ENCODE data around the gene TPST2. TPM values are rescaled to one million over a fixed set of nuclear protein-coding genes. Genes with fewer than 3 reads are reported as not detected.

The TPST2 gene
- total RNA-seq, 2 donors from 2014 or later = 37.7 to 82.3 TPM

GRCh38 chr22:26602127-26602526 lies 12.2 kb upstream of the TPST2 start:
- H3K27me3 ChIP-seq (replicated peaks; ENCODE audit: insufficient read depth) = no peaks in the 10 kb centered on the region
- no peak overlapping the region for H3K4me3 ChIP-seq
- H3K36me3 ChIP-seq = no peaks in the 10 kb centered on the region
- TF ChIP-seq, protein P1, sequence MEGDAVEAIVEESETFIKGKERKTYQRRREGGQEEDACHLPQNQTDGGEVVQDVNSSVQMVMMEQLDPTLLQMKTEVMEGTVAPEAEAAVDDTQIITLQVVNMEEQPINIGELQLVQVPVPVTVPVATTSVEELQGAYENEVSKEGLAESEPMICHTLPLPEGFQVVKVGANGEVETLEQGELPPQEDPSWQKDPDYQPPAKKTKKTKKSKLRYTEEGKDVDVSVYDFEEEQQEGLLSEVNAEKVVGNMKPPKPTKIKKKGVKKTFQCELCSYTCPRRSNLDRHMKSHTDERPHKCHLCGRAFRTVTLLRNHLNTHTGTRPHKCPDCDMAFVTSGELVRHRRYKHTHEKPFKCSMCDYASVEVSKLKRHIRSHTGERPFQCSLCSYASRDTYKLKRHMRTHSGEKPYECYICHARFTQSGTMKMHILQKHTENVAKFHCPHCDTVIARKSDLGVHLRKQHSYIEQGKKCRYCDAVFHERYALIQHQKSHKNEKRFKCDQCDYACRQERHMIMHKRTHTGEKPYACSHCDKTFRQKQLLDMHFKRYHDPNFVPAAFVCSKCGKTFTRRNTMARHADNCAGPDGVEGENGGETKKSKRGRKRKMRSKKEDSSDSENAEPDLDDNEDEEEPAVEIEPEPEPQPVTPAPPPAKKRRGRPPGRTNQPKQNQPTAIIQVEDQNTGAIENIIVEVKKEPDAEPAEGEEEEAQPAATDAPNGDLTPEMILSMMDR (IDR thresholded peaks at IDR 0.05) = no peak
- ATAC-seq (ENCODE audit: insufficient number of reproducible peaks, low FRiP score, low read depth) (no peak), DNase-seq (ENCODE audit: low spot score) (no peak)
- H3K4me1 ChIP-seq (ENCODE audit: control insufficient read depth in 1 of 2, low read depth in 2 of 2) = no peaks in the 10 kb centered on the region
- H3K27ac ChIP-seq = no peak overlapping the region
- no peaks in the 10 kb centered on the region for H3K9me3 ChIP-seq

- DNase-seq (ENCODE audit: low spot score) (no peak), ATAC-seq (ENCODE audit: insufficient number of reproducible peaks, low FRiP score, low read depth) (no peak)
- Histone ChIP-seq H3K27me3 (replicated peaks; ENCODE audit: insufficient read depth) (no peaks in the 10 kb centered on the region), H3K9me3 (no peaks in the 10 kb centered on the region), H3K4me3 (no peak overlapping the region), H3K4me1 (ENCODE audit: control insufficient read depth in 1 of 2, low read depth in 2 of 2) (no peaks in the 10 kb centered on the region), H3K36me3 (no peaks in the 10 kb centered on the region), H3K27ac (no peak overlapping the region)
- TF ChIP-seq, protein P1 (IDR thresholded peaks at IDR 0.05) = no peak
Measured at GRCh38 chr22:26601726-26602125, 11.8 kb upstream of the TPST2 start.

GRCh38 chr22:26599505-26599904 lies 9.6 kb upstream of the TPST2 start:
- TF ChIP-seq, protein P1 (IDR thresholded peaks at IDR 0.05) = no peak
- Histone ChIP-seq H3K4me3 (no peak overlapping the region), H3K4me1 (ENCODE audit: control insufficient read depth in 1 of 2, low read depth in 2 of 2) (no peaks in the 10 kb centered on the region), H3K9me3 (no peaks in the 10 kb centered on the region), H3K27ac (no peak overlapping the region), H3K36me3 (no peaks in the 10 kb centered on the region), H3K27me3 (replicated peaks; ENCODE audit: insufficient read depth) (no peaks in the 10 kb centered on the region)
- no peak for ATAC-seq (ENCODE audit: insufficient number of reproducible peaks, low FRiP score, low read depth)
- DNase-seq (ENCODE audit: low spot score) = no peak

- TF ChIP-seq, protein P1 (IDR thresholded peaks at IDR 0.05) = no peak
- DNase-seq (ENCODE audit: low spot score) (no peak), ATAC-seq (ENCODE audit: insufficient number of reproducible peaks, low FRiP score, low read depth) (no peak)
- H3K36me3 ChIP-seq = no peaks in the 10 kb centered on the region
- no peak overlapping the region for H3K27ac ChIP-seq
- H3K27me3 ChIP-seq (replicated peaks; ENCODE audit: insufficient read depth) = no peaks in the 10 kb centered on the region
- no peaks in the 10 kb centered on the region for H3K9me3 ChIP-seq
- no peaks in the 10 kb centered on the region for H3K4me1 ChIP-seq (ENCODE audit: control insufficient read depth in 1 of 2, low read depth in 2 of 2)
- H3K4me3 ChIP-seq = no peak overlapping the region
Measured at GRCh38 chr22:26597480-26597879, 7.5 kb upstream of the TPST2 start.

DNA sequence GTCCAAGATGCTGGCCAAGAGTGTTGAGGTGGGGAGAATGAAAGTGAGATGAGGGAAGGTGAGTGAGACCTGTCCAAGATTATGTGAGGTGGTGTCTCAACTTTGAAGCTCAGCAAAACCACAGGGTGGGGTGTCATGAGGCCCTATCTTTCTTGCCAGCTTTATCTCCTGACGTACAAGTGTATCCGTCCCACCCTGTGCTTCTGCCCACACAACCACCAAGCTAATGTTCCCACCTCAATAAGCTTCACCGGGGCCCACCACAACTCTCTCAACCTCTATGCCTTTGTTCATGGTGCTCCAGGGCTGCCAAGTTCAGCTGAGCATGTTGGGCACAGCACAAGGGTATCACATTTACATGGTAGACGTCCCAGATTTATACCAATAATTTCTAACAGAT lies 7.1 kb upstream of the TPST2 start:
- ATAC-seq (ENCODE audit: insufficient number of reproducible peaks, low FRiP score, low read depth) = no peak
- Histone ChIP-seq H3K9me3 (no peaks in the 10 kb centered on the region), H3K4me3 (no peak overlapping the region), H3K27me3 (replicated peaks; ENCODE audit: insufficient read depth) (no peaks in the 10 kb centered on the region), H3K27ac (no peak overlapping the region), H3K36me3 (no peaks in the 10 kb centered on the region), H3K4me1 (ENCODE audit: control insufficient read depth in 1 of 2, low read depth in 2 of 2) (no peaks in the 10 kb centered on the region)
- no peak for DNase-seq (ENCODE audit: low spot score)
- TF ChIP-seq, protein P1 (IDR thresholded peaks at IDR 0.05) = no peak

All from thoracic aorta (tissue), 2 donors.